Lower leg skin (tissue), 4 donors: ENCODE results near the gene SEMA6B. TPM values are rescaled to one million over a fixed set of nuclear protein-coding genes. Genes with fewer than 3 reads are reported as not detected.

Experiments used
- DNase-seq, 2 donors: peaks; one replicate each; pipeline ENCODE4 v3.0.0-alpha.2; 2019; ENCODE audit warnings: low spot score in 2 of 2
- H3K4me3 ChIP-seq: fragments of 200-600 bp; sonication (generic); 2 replicates; pipeline ENCODE4 v1.5.1; 2017; ENCODE audit warnings: mild to moderate bottlenecking, low read depth; ENCODE audit not compliant: poor library complexity, severe bottlenecking
- POLR2A ChIP-seq, 2 donors: fragments of 450-650 bp; IDR thresholded peaks; one replicate each; pipeline ENCODE4 v1.6.1; 2016 to 2017; ENCODE audit warnings: antibody characterized with exemption in 2 of 2, mild to moderate bottlenecking in 1 of 2, moderate library complexity in 1 of 2
- WGBS, 2 donors: methylation state at CpG; one replicate each; pipeline ENCODE4 v1.1.5; 2018; 5-methylcytosine and 5-hydroxymethylcytosine counted together
- intact Hi-C: fragments of 100-400 bp; cut with DNase I; formaldehyde crosslinking; loops from one replicate; pipeline ENCODE4 v1.15.0; 2023; ENCODE audit warnings: low total_unique reads
- total RNA-seq, 4 donors: library from RNA; depleted of rRNA; stranded (reverse); fragments of >200 nt; gene quantifications; one replicate each; pipeline ENCODE4 v1.1.0, GENCODE V29; 2016
- TF ChIP-seq, protein P1 (sequence below), 3 donors: fragments of 450-650 bp; IDR thresholded peaks; one replicate each; pipeline ENCODE4 v1.5.1; 2016; ENCODE audit warnings: antibody characterized with exemption in 3 of 3, mild to moderate bottlenecking in 3 of 3, moderate library complexity in 2 of 3

The SEMA6B gene
- total RNA-seq, 4 donors from 2014 or later, result 3.3 to 6.0 (median 3.6) TPM

DNA sequence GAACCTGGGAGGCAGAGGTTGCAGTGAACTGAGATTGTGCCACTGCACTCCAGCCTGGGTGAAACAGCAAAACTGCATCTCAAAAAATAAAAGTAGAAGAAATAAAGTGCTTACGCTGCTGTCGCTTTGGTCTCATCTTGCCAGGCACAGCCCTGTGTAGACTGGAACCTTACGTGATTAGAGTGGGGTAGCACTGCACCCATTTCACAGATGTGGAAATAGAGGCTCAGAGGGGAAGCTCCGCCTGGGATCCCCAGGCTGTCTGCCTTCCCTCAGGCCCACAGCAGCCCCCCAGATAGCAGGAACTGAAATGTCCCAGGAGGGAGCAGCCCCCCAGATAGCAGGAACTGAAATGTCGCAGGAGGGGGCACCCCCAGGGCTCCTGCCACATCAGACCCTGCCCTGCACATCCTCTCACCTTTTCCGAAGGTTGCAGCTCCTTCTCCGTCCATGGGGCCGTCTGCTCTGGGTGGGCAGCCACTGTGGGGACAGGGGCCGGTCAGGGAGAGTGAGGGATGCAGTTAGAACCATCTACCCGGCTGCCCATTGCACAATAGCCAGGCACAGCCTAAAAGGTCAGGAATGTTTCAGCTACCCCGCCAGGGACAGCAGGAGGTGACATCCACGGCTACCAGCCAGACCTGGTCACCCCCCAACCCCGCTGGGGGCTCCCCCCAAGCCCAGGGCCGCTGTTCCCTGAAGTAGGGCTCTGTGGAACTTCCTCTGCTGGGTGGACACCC, 43.1 kb downstream of the SEMA6B start:
- WGBS, 2 donors, result 65 to 83% methylated on average over 11 to 14 of the region's 14 CpGs
- no peak overlapping the region for H3K4me3 ChIP-seq
- intact Hi-C loops, result no loop called here
- no peak for DNase-seq
- TF ChIP-seq POLR2A (IDR thresholded peaks at IDR 0.05), result no peak
- TF ChIP-seq, protein P1, sequence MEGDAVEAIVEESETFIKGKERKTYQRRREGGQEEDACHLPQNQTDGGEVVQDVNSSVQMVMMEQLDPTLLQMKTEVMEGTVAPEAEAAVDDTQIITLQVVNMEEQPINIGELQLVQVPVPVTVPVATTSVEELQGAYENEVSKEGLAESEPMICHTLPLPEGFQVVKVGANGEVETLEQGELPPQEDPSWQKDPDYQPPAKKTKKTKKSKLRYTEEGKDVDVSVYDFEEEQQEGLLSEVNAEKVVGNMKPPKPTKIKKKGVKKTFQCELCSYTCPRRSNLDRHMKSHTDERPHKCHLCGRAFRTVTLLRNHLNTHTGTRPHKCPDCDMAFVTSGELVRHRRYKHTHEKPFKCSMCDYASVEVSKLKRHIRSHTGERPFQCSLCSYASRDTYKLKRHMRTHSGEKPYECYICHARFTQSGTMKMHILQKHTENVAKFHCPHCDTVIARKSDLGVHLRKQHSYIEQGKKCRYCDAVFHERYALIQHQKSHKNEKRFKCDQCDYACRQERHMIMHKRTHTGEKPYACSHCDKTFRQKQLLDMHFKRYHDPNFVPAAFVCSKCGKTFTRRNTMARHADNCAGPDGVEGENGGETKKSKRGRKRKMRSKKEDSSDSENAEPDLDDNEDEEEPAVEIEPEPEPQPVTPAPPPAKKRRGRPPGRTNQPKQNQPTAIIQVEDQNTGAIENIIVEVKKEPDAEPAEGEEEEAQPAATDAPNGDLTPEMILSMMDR (IDR thresholded peaks at IDR 0.05), result no peak

DNA sequence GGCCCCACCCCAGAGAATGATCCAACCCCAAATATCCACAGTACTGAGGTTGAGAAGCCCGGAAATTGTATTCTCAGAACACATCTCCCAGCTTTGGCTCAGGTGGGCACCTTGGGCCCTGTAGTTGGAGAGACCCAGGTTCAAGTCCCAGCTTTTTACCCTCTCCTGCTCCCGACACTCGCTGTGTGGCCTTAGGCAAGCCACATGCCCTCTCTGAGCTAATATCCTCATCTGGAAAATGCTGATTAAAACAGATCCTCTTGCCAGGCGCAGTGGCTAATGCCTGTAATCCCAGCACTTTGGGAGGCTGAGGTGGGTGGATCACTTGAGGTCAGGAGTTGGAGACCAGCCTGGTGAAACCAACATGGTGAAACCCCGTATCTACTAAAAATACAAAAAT, 43.8 kb downstream of the SEMA6B start:
- no peak for DNase-seq
- H3K4me3 ChIP-seq, result no peak overlapping the region
- intact Hi-C loops, result no loop called here
- TF ChIP-seq, protein P1 (IDR thresholded peaks at IDR 0.05), result no peak
- TF ChIP-seq POLR2A (IDR thresholded peaks at IDR 0.05), result no peak
- 87 to 91% methylated on average over 5 of the region's 5 CpGs for WGBS, 2 donors

DNA sequence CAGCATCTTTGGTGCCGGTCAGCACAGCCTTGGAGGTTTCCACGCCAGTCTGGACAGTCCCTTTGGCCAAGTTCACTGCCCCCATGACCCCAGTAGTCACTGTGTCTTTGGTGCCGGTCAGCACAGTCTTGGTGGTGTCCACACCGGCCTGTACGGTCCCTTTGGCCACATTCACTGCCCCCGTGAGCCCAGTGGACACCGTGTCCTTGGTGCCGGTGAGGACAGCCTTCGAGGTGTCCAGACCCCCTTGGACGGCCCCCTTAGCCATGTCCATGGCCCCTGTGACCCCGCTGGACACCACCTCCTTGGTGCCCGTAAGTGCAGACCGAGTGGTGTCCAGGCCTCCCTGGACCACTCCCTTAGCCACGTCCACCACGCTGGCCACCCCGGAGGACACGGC, 46.2 kb downstream of the SEMA6B start:
- DNase-seq, result no peak
- TF ChIP-seq, protein P1 (IDR thresholded peaks at IDR 0.05), result no peak
- TF ChIP-seq POLR2A (IDR thresholded peaks at IDR 0.05), result no peak
- H3K4me3 ChIP-seq, result no peak overlapping the region
- intact Hi-C loops, result no loop called here
- WGBS, 2 donors, result 92% methylated on average over 15 to 17 of the region's 17 CpGs

DNA sequence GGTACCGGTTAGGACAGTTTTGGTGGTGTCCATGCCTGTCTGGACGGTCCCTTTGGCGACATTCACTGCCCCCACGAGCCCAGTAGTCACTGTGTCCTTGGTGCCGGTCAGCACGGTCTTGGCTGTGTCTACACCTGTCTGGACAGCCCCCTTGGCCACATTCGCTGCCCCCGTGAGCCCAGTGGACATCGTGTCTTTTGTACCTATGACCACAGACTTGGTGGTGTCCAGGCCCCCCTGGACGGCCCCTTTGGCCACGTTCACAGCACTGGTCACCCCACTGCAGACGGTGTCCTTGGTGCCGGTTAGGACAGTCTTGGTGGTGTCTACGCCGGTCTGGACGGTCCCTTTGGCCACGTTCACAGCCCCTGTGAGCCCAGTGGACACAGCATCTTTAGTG, 47.4 kb downstream of the SEMA6B start:
- WGBS, 2 donors, result 87 to 93% methylated on average over 9 to 17 of the region's 17 CpGs
- H3K4me3 ChIP-seq, result no peak overlapping the region
- intact Hi-C loops, result no loop called here
- no peak for DNase-seq
- TF ChIP-seq, protein P1 (IDR thresholded peaks at IDR 0.05), result no peak
- TF ChIP-seq POLR2A (IDR thresholded peaks at IDR 0.05), result no peak

DNA sequence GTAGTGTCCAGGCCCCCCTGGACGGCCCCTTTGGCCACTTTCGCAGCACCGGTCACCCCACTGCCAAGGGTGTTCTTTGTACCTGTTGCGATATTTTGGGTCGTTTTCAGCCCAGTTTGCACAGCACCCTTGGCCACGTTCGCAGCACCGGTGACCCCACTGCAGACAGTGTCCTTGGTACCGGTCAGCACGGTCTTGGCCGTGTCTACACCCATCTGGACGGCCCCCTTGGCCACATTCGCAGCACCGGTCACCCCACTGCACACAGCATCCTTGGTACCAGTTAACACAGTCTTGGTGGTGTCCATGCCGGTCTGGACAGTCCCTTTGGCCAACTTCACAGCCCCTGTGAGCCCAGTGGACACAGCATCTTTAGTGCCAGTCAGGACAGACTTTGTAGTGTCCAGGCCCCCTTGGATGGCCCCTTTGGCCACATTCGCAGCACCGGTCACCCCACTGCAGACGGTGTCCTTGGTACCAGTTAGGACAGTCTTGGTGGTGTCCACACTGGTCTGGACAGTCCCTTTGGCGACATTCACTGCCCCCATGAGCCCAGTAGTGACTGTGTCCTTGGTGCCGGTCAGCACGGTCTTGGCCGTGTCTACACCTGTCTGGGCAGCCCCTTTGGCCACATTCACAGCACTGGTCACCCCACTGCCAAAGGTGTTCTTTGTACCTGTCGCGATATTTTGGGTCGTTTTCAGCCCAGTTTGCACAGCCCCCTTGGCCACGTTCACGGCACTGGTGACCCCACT, 48.0 kb downstream of the SEMA6B start:
- DNase-seq, result no peak
- TF ChIP-seq POLR2A (IDR thresholded peaks at IDR 0.05), result no peak
- TF ChIP-seq, protein P1 (IDR thresholded peaks at IDR 0.05), result no peak
- no peak overlapping the region for H3K4me3 ChIP-seq
- 80 to 84% methylated on average over 27 of the region's 27 CpGs for WGBS, 2 donors
- intact Hi-C loops, result no loop called here
